ENCODE data around the gene OBSCN. TPM values are rescaled to one million over a fixed set of nuclear protein-coding genes. Genes with fewer than 3 reads are reported as not detected.
A peak's percentile ranks its signal among the peaks of the same experiment; 100 is the strongest.
"Not testable (repeated sequence)": the region's sequence is repeated elsewhere in the genome, so short reads cannot be mapped to it uniquely, and the experiment has no call there.

The OBSCN gene
- total RNA-seq, 2 experiments from 2014 or later, result 29.5 to 45.2 TPM

- H3K4me1 ChIP-seq (ENCODE audit: insufficient read depth, low read length, poor library complexity, severe bottlenecking), result peaks cover 9% of the 10 kb centered on the region
These were observed 12.3 kb downstream of the OBSCN start for GRCh38 chr1:228219962-228220780.

GRCh38 chr1:228221097-228221496, 13.3 kb downstream of the OBSCN start:
- H4K20me1 ChIP-seq (ENCODE audit: insufficient read depth, low read length); H3K4me3 ChIP-seq (ENCODE audit: low read depth, low read length, poor library complexity, severe bottlenecking); intact Hi-C loops (cut with micrococcal nuclease; ENCODE audit: unreplicated experiment); H3K9me2 ChIP-seq (ENCODE audit: insufficient read depth, low read length); H3K27ac ChIP-seq (ENCODE audit: low read depth, low read length, poor library complexity, severe bottlenecking); CTCF ChIA-PET (ENCODE audit: unreplicated experiment); H3K4me1 ChIP-seq (ENCODE audit: insufficient read depth, low read length, poor library complexity, severe bottlenecking); H3K4me2 ChIP-seq (ENCODE audit: low read length); H2AFZ ChIP-seq (ENCODE audit: low read length); BruUV-seq (replicated peaks); DNase-seq (ENCODE audit: low spot score); POLR2A ChIA-PET; H3K9me3 ChIP-seq (ENCODE audit: low read length); H3K79me2 ChIP-seq (ENCODE audit: insufficient read depth, low read depth, low read length): not testable (repeated sequence)
- H3K36me3 ChIP-seq (ENCODE audit: insufficient read depth, low read length), result peaks cover 46% of the 10 kb centered on the region

More at GRCh38 chr1:228219962-228220780, 12.3 kb downstream of the OBSCN start:
- Histone ChIP-seq H3K27ac (ENCODE audit: low read depth, low read length, poor library complexity, severe bottlenecking) (no peak overlapping the region), H3K9me3 (ENCODE audit: low read length) (peaks cover 2% of the 10 kb centered on the region; the same call in 1 of the 2 replicates), H4K20me1 (ENCODE audit: insufficient read depth, low read length) (no peaks in the 10 kb centered on the region), H3K4me2 (ENCODE audit: low read length) (peak overlapping the region; percentile 23; the same call in 1 of the 2 replicates), H3K9me2 (ENCODE audit: insufficient read depth, low read length) (no peaks in the 10 kb centered on the region), H3K36me3 (ENCODE audit: insufficient read depth, low read length) (peaks cover 37% of the 10 kb centered on the region), H2AFZ (ENCODE audit: low read length) (no peak overlapping the region), H3K79me2 (ENCODE audit: insufficient read depth, low read depth, low read length) (no peaks in the 10 kb centered on the region), H3K4me3 (ENCODE audit: low read depth, low read length, poor library complexity, severe bottlenecking) (no peak overlapping the region)
- intact Hi-C loops (cut with micrococcal nuclease; ENCODE audit: unreplicated experiment), result no loop called here
- BruUV-seq (replicated peaks), result no TSS peak
- ChIA-PET POLR2A (interaction anchor here (0.6 to 1.2 kb wide), 3 partner anchors 186 to 237 kb away, joined by 3 to 6 read pairs (median 3); no protein-coding TSS in a partner anchor), CTCF (ENCODE audit: unreplicated experiment) (interaction anchor here (0.6 kb wide), 1 partner anchor 84 kb away, joined by 3 read pairs; no protein-coding TSS in a partner anchor)
- peak; percentile 16 for DNase-seq (ENCODE audit: low spot score)
- TF ChIP-seq CTCF (conservative IDR thresholded peaks at IDR 0.05; ENCODE audit: low read length), result no peak

- CTCF ChIA-PET (ENCODE audit: unreplicated experiment), result no interaction called here
- peaks cover 9% of the 10 kb centered on the region for H3K4me1 ChIP-seq (ENCODE audit: insufficient read depth, low read length, poor library complexity, severe bottlenecking)
- no TSS peak for BruUV-seq (replicated peaks)
- H3K4me3 ChIP-seq (ENCODE audit: low read depth, low read length, poor library complexity, severe bottlenecking), result no peak overlapping the region
- no peaks in the 10 kb centered on the region for H3K79me2 ChIP-seq (ENCODE audit: insufficient read depth, low read depth, low read length)
- TF ChIP-seq CTCF (conservative IDR thresholded peaks at IDR 0.05; ENCODE audit: low read length), result no peak
- TF ChIP-seq EZH2phosphoT487 (IDR thresholded peaks at IDR 0.05; ENCODE audit: borderline replicate concordance, low read depth, low read length), result no peak
- no peaks in the 10 kb centered on the region for H4K20me1 ChIP-seq (ENCODE audit: insufficient read depth, low read length)
- peaks cover 5% of the 10 kb centered on the region; the same call in 1 of the 2 replicates for H3K9me3 ChIP-seq (ENCODE audit: low read length)
- no peak overlapping the region for H3K27ac ChIP-seq (ENCODE audit: low read depth, low read length, poor library complexity, severe bottlenecking)
- POLR2A ChIA-PET, result interaction anchor here (0.6 kb wide), 2 partner anchors 9 to 65 kb away, joined by 3 read pairs; no protein-coding TSS in a partner anchor
- no peak overlapping the region for H2AFZ ChIP-seq (ENCODE audit: low read length)
- H3K36me3 ChIP-seq (ENCODE audit: insufficient read depth, low read length), result peaks cover 52% of the 10 kb centered on the region
- no peak for DNase-seq (ENCODE audit: low spot score)
- intact Hi-C loops (cut with micrococcal nuclease; ENCODE audit: unreplicated experiment), result no loop called here
- H3K4me2 ChIP-seq (ENCODE audit: low read length), result no peak overlapping the region
- no peaks in the 10 kb centered on the region for H3K9me2 ChIP-seq (ENCODE audit: insufficient read depth, low read length)
These were observed 14.7 kb downstream of the OBSCN start for GRCh38 chr1:228222548-228222947.

Data from OCI-LY7 (cell line).